HepG2 (cell line): ENCODE data around the gene P3H4. TPM values are rescaled to one million over a fixed set of nuclear protein-coding genes. Genes with fewer than 3 reads are reported as not detected.

Experiments
- BRCA1 ChIP-seq: sonication (generic); formaldehyde crosslinking; IDR thresholded peaks from 2 replicates; pipeline ENCODE4 v1.4.0; 2020; ENCODE audit warnings: missing genetic modification reagents
- CEBPB ChIP-seq: IDR thresholded peaks from 2 replicates; pipeline ENCODE4 v1.6.1; 2011; ENCODE audit warnings: low read depth, low read length, improper control_type of control experiment, borderline replicate concordance
- FUBP1 ChIP-seq: sonication (generic); formaldehyde crosslinking; IDR thresholded peaks from 2 replicates; pipeline ENCODE4 v1.5.1; 2020; ENCODE audit warnings: missing genetic modification reagents, mild to moderate bottlenecking, borderline replicate concordance
- MED8 ChIP-seq: sonication (generic); formaldehyde crosslinking; IDR thresholded peaks from 2 replicates; pipeline ENCODE4 v1.8.1; 2023; ENCODE audit warnings: mild to moderate bottlenecking, missing genetic modification reagents; ENCODE audit not compliant: insufficient replicate concordance
- NAIF1 ChIP-seq: sonication (generic); formaldehyde crosslinking; IDR thresholded peaks from 2 replicates; pipeline ENCODE4 v1.5.0; 2020; ENCODE audit warnings: mild to moderate bottlenecking, missing genetic modification reagents, borderline replicate concordance
- SP4 ChIP-seq: sonication (generic); formaldehyde crosslinking; IDR thresholded peaks from 2 replicates; pipeline ENCODE4 v1.8.1; 2023; ENCODE audit warnings: mild to moderate bottlenecking, missing genetic modification reagents
- TBP ChIP-seq: sonication (generic); formaldehyde crosslinking; IDR thresholded peaks from 2 replicates; pipeline ENCODE4 v1.5.0; 2020; ENCODE audit warnings: missing genetic modification reagents
- ZC3H4 ChIP-seq: sonication (generic); formaldehyde crosslinking; IDR thresholded peaks from 2 replicates; pipeline ENCODE4 v1.4.0; 2020; ENCODE audit warnings: missing genetic modification reagents, borderline replicate concordance
- ZNF432 ChIP-seq: sonication (generic); formaldehyde crosslinking; IDR thresholded peaks from 2 replicates; pipeline ENCODE4 v1.5.0; 2020; ENCODE audit warnings: missing genetic modification reagents, mild to moderate bottlenecking, borderline replicate concordance
- ZNF574 ChIP-seq: sonication (generic); formaldehyde crosslinking; IDR thresholded peaks from 2 replicates; pipeline ENCODE4 v1.4.0; 2020; ENCODE audit warnings: missing genetic modification reagents
- ZNF687 ChIP-seq: sonication (generic); formaldehyde crosslinking; IDR thresholded peaks from 2 replicates; pipeline ENCODE4 v1.5.1; 2020; ENCODE audit warnings: mild to moderate bottlenecking, missing genetic modification reagents, moderate library complexity
- ZNF878 ChIP-seq: sonication (generic); formaldehyde crosslinking; IDR thresholded peaks from 2 replicates; pipeline ENCODE4 v1.8.1; 2023; ENCODE audit warnings: mild to moderate bottlenecking, missing genetic modification reagents, moderate library complexity
- ZSCAN25 ChIP-seq: sonication (generic); formaldehyde crosslinking; IDR thresholded peaks from 2 replicates; pipeline ENCODE4 v1.8.0; 2022; ENCODE audit warnings: mild to moderate bottlenecking, missing genetic modification reagents
- polyA plus RNA-seq, 8 experiments: library from polyadenylated mRNA; depleted of rRNA in 3 of 8; stranded (reverse) in 7 of 8; unstranded in 1 of 8; fragments of >200 nt; fragmentation: Illumina TruSeq in 4 of 8; extraction: Trizol in 4 of 8; gene quantifications; 2 replicates each; pipeline versions ENCODE4 v1.2.1 to v1.2.3, GENCODE V29; 2011 to 2016; ENCODE audit warnings: low read depth in 4 of 8, missing spikeins in 1 of 8, mixed read lengths in 1 of 8; ENCODE audit not compliant: insufficient read depth in 1 of 8
- total RNA-seq, 5 experiments: library from RNA; depleted of rRNA; stranded (reverse); fragments of >200 nt; fragmentation: Illumina TruSeq; extraction: Trizol; gene quantifications; 2 replicates each; pipeline ENCODE4 v1.2.3, GENCODE V29; 2016; ENCODE audit warnings: low read depth in 1 of 5
- TF ChIP-seq, protein P1 (sequence below): sonication (generic); formaldehyde crosslinking; IDR thresholded peaks from 2 replicates; pipeline ENCODE4 v1.5.0; 2020; ENCODE audit warnings: missing genetic modification reagents
- TF ChIP-seq, protein P2 (sequence below): sonication (generic); formaldehyde crosslinking; IDR thresholded peaks from 2 replicates; pipeline ENCODE4 v1.5.1; 2020; ENCODE audit warnings: mild to moderate bottlenecking, missing genetic modification reagents, moderate library complexity

Gene P3H4
- total and polyA plus RNA-seq, 2 of the 13 experiments (the other 11 are each of a cell fraction or from before 2014, with no cell fraction given): 37.1 to 50.6 TPM

GRCh38 chr17:41786227-41787020 is 25.3 kb downstream of the P3H4 start, which contains the start of gene JUP (continued):
- TF ChIP-seq ZSCAN25 (CRISPR knock-in tag) (peak; percentile 66), ZNF574 (CRISPR knock-in tag) (peak; percentile 78), ZNF687 (CRISPR knock-in tag) (peak; percentile 88), SP4 (CRISPR knock-in tag) (peak; percentile 99), MED8 (CRISPR knock-in tag) (peak; percentile 49), ZNF432 (CRISPR knock-in tag) (no peak), BRCA1 (CRISPR knock-in tag) (peak; percentile 78), NAIF1 (no peak), ZNF878 (CRISPR knock-in tag) (no peak), TBP (CRISPR knock-in tag) (0 out of 2 replicates have a peak, but pooled peaks have one; percentile 52), ZC3H4 (CRISPR knock-in tag) (no peak), FUBP1 (CRISPR knock-in tag) (0 out of 2 replicates have a peak, but pooled peaks have one; percentile 18), CEBPB (0 out of 2 replicates have a peak, but pooled peaks have one; percentile 8)
- TF ChIP-seq, protein P1, sequence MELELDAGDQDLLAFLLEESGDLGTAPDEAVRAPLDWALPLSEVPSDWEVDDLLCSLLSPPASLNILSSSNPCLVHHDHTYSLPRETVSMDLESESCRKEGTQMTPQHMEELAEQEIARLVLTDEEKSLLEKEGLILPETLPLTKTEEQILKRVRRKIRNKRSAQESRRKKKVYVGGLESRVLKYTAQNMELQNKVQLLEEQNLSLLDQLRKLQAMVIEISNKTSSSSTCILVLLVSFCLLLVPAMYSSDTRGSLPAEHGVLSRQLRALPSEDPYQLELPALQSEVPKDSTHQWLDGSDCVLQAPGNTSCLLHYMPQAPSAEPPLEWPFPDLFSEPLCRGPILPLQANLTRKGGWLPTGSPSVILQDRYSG (CRISPR knock-in tag): peak; percentile 95; the same call in 1 of the 2 replicates
- TF ChIP-seq, protein P2, sequence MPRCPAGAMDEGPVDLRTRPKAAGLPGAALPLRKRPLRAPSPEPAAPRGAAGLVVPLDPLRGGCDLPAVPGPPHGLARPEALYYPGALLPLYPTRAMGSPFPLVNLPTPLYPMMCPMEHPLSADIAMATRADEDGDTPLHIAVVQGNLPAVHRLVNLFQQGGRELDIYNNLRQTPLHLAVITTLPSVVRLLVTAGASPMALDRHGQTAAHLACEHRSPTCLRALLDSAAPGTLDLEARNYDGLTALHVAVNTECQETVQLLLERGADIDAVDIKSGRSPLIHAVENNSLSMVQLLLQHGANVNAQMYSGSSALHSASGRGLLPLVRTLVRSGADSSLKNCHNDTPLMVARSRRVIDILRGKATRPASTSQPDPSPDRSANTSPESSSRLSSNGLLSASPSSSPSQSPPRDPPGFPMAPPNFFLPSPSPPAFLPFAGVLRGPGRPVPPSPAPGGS: peak; percentile 94
